AG20443 (cell line): ENCODE results near the gene PTRH1.
A peak's percentile ranks its signal among the peaks of the same experiment; 100 is the strongest.

Experiments
- DNase-seq: peaks from one replicate; pipeline ENCODE4 v3.0.0; 2012; ENCODE audit warnings: low spot score, mixed read lengths

Gene PTRH1

DNA sequence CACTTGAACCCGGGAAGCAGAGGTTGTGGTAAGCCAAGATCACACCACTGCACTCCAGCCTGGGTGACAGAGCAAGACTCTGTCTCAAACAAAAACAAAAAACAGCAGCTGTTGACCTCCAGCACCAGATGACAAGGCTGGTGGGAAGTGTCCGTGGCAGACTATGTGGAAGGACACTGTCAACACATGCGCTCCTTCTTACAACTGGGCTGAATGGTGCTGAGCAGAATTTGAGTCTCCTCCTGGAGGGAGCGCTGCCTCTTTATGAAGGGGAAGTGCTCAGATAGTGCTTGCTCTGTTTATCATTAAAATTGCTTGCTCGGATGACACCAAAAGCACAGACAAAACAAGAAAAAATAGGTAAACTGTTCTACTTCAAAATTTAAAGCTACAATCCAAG, 17.9 kb downstream of the PTRH1 start:
- DNase-seq: no peak

DNA sequence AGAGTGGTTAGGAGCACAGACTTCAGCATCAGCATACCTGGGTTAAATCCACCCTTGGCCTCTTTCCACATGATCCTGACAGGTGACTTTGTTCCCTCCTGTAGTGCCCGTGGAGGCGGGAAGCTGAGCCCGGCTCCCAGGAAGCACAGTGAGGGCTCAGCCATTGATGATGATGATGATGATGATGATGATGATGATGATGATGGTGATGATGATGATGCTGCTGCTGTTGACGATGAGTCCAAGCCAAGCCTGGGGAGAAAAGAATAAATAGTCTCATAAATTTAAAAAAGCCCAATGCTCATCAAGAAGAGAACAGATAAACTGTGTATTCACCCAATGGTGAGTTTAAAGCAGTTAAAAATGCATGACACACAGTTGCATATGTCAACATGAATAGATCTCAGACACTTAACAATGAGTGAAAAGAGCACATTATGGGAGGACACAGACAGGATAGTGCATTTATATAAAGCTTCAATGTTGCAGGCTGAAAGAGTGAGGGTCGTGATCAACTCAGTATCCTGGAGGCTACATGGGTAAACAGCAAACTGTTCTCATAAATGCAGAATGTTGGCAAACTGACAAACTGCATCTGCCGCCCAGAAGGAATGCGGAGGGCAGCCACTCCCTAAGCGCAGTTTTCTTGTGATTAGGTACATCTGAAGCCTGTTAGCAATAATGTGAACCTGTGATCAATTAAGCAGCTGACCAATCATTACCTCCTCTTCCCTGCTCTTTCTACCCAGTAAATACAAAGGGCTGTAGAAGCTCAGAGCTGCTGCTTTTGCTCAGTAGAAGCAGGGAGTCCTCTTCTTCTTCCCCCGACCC, 20.4 kb downstream of the PTRH1 start:
- DNase-seq: peak; percentile 48

- no peak for DNase-seq
Observed at GRCh38 chr9:127693697-127694096, 21.8 kb downstream of the PTRH1 start.

DNA sequence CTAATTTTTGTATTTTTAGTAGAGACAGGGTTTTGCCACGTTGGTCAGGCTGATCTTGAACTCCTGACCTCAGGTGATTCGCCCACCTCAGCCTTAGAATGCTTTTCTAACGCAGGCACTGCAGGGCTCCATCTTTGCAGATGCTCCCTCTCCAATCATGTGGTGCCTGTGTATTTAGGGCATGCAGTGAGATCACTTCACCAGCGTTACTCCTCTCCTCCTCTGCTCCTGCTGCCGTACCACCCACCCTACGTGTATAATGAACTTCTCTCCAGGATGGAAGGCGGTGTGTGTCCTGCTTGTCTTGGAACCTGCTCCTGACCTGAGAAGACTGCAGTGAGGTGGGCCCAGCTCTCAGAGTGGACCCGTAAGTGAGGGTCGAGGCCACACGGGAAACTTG, 22.3 kb downstream of the PTRH1 start:
- DNase-seq: no peak

GRCh38 chr9:127692071-127692470, 23.4 kb downstream of the PTRH1 start:
- DNase-seq: no peak

DNA sequence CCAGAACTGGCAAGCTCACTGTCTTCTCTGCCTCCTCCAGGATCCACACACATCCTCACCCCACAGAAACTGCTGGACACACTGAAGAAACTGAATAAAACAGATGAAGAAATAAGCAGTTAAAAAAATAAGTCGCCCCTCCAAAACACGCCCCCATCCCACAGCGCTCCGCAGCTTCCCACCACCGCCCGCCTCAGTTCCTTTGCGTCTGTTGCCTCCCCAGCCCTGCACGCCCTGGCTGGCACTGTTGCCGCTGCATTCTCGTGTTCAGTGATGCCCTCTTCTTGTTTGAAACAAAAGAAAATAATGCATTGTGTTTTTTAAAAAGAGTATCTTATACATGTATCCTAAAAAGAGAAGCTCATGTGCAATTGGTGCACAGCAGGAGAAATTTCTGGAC, 24.7 kb downstream of the PTRH1 start:
- DNase-seq: no peak

GRCh38 chr9:127689329-127690000, 26.0 kb downstream of the PTRH1 start:
- DNase-seq: no peak

DNA sequence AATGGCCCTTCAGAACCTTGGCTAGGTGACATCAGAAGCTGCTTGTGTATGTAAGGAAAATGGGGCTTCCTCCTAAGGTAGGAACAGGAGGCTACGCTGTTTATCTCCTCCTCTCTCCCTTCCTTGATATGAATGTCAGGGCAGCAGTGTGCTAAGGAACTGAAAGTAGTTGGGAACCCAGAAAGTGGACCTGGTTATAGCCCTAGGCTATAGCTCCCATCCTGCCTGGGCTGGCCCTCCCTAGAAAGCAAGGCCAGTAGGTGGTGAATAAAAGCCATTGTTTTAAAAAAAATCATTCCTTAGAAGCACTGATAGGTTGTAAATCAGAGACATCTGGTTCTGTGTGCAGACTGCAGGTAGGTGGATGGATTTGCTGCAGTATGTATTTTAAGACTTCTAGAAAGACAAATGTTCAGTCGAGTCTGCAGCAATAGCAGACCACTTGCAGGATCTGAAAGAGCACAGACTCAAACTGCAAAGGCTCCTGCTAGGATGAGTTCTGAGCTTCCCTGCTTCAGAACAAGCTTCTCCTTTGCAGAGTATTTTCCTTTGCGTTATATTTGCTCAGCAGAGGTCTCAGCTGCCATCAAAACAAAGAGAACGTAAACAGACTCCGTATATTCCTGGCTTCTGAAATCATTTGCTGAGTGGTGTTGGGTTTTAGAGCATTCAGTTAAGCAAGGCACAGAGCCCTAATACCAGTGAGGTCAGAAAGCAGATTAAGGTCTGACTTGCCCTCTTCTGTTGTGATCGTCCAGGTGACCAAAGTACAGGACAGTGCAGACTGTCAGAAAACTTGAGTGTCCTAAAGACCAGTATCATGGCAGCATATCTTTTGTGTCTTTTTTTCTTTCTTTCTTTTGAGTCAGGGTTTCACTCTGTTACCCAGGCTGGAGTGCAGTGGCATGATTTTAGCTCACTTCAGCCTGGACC, 28.7 kb downstream of the PTRH1 start:
- no peak for DNase-seq

GRCh38 chr9:127684576-127684975, 30.9 kb downstream of the PTRH1 start:
- DNase-seq: peak; percentile 79

DNA sequence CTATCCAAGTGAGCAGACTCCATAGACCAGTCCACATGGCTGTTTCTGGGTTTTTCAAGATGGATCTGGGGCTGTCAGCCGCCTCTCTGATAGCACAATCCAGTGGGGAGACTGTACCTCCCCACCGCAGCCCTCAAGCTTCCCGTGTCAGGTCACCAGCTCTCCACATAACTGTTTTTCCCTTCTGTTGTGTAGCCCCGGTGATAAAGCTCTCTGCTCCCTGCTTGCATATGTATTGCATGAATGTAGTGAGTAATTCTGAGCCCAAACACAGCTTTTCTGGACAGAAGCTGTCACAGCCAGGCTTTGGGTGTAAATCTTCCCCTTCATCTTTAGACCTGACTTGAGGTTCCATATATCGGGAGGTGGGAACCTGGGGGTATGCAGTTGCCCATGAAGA, 31.7 kb downstream of the PTRH1 start:
- DNase-seq: peak; percentile 76

DNA sequence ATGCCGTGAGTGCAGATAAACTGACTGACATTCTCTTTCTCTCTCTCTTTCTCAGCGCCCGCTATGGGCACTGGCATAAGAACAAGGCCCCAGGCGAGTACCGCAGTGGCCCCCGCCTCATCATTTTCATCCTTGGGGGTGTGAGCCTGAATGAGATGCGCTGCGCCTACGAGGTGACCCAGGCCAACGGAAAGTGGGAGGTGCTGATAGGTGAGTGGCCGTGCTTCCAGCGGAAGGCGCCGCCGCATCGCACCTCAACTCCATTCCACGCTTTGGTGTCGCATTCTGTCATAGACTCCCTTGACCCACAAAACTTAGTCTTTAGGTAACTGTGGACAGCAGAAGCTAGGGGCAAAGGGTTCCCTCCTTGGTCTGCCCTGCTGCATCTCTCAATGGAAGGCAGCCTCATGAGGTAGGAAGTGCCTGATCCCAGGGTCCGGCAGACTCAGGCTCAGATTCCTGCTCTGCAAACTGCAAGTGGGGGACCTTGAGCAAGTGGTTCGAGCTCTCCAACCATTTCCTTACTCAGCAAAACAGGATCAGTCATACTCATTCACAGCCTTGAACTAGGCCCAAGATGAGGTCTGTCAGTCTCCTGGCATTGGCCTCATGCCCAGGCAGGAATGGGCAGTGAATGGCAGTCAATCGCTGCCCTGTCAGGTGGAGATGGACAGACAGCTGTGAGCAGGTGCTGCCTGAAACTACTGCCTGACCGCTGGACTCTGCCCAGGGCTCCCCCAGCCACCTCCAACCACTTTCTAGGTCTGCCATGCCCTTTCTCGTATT, 32.9 kb downstream of the PTRH1 start:
- no peak for DNase-seq

DNA sequence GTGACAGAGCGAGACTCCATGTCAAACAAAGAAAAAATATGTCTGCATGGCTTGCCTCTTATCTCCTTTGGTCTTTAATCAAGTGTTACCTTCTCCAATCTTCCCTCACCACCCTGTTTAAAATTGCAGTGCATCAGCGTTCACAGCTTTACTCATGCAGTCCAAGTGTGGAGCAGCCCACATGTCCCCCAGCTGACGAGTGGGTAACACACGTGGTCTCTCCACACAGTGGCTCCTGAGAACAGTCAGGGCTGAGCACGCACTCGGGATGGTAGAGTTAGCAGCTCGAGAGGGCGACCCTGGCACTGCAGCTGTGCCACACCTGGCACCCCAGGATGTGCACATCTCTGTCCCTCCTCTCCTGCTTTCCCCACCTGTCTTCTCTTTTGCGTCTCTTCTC, 34.6 kb downstream of the PTRH1 start:
- no peak for DNase-seq

GRCh38 chr9:127680226-127680625, 35.2 kb downstream of the PTRH1 start:
- no peak for DNase-seq

DNA sequence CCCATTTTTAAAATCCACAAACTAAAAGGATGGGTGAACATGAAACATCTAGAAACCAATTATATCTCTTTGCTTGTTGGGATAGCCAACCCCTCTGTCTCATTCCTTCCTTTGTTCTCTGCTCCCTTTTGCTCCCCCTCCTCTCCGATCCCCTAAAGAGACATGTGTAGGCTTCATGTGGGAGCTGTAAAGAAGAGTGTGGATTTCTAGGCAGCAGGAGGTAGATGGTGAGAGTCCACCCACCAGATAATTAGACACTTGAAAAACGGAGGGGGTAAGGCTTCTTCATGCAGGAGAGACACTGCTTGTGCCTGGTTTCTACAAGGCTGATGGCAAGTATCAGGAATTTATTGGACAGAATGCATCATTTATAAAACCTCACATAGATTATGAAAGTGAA, 36.0 kb downstream of the PTRH1 start:
- no peak for DNase-seq

DNA sequence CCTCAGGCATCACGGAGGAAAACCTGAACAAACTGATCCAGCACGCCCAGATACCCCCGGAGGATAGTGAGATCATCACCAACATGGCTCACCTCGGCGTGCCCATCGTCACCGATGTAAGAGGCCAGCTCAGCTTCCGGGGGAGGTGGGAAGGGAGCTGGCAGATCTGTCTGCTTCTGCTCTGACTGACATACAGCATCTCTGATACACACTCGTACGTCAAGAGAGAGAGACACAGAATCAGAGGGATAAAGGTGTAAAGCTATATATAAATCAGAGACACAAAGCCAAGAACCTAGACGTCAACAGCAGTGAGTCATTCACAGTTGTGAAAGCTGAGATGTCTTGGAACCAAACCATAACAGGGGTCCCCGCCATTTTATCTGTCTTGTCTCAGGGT, 38.8 kb downstream of the PTRH1 start:
- DNase-seq: no peak

DNA sequence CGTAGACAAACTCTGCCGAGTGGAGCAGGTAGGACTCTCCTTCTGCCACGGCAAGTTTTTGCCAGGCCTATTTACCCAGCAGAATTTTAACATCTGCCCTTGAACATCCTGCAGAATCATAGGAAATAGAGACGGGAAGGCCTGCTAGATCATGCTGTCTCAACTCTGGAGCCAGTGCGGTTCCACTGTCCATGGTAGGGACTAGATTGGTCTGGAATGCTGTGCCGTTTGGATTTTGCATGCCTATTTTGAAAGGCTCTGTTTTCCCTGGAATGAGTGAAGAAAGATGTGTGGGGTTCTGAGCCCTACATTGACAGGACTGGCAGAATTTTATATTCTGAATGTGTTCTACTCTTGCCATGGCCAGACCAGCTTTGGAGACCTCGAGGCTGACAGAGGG, 42.2 kb downstream of the PTRH1 start:
- no peak for DNase-seq

DNA sequence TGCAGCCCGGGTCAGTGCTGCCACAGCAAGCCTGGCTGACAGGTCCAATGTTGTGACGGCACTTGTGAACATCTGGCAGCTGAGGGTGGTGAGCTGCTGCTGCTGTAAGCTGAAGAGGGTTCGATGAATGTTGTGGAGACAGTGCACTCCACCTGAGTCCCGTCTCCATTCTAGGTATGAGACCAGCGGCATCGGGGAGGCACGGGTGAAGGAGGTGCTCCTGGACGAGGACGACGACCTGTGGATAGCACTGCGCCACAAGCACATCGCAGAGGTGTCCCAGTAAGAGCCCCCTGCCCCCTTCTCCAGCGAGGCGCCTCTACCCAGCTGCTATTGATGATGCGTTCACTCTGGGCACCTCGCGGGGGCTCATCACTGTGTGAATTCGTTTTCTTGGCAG, 47.6 kb downstream of the PTRH1 start:
- no peak for DNase-seq

GRCh38 chr9:127667127-127667844, 48.2 kb downstream of the PTRH1 start:
- DNase-seq: no peak

DNA sequence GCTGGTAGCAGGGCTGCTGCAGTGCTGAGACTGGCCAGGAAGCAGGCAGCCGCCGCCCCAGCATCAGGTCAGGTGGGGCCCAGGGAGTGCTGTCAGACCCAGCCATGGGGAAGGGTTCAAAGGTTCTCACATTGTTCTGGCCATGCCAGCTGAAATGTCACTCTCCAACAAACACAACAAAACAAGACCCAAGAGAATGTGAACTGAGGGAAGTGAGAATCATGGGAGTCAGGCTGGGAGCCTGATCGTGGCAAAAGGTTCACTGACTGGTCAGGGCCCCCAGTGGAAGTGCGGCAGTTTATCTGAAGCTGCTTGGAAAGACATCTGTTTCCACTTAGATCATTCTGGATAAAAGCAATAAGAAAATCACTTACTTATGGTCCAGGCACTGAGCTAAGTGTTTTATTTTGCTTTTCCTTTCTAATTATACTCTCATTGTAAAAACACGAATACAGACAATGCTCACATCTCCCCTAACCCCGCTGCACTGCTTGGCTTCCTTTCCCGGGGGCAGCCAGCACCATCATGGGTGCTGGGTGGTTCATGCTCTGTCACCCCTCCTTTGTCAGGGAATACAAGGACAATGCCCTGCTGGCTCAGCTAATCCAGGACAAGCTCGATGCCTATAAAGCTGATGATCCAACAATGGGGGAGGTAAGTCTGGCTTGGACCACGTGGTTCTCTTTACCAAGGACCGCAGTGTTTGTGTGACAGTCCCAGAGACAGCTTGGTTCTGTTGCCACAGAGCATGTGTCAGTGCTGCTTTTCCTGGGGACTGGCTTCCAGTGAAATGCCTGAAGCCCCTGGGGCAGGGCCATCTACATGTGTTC, 50.6 kb downstream of the PTRH1 start:
- DNase-seq: peak; percentile 66

GRCh38 chr9:127664324-127664677, 51.2 kb downstream of the PTRH1 start:
- no peak for DNase-seq
